Measurements from ENCODE around the gene ADAMTSL2.

The ADAMTSL2 gene

GRCh38 chr9:133576875-133577736, 42.6 kb downstream of the ADAMTSL2 start:
- no peak for DNase-seq

- no peak for DNase-seq
These were observed 43.2 kb downstream of the ADAMTSL2 start for GRCh38 chr9:133577737-133578112.

- DNase-seq, result no peak
These were observed 44.3 kb downstream of the ADAMTSL2 start for GRCh38 chr9:133578524-133579441.

GRCh38 chr9:133579601-133580418, 45.3 kb downstream of the ADAMTSL2 start:
- no peak for DNase-seq

- no peak for DNase-seq
These were observed 45.9 kb downstream of the ADAMTSL2 start for GRCh38 chr9:133580419-133580738.

GRCh38 chr9:133581011-133581410, 46.5 kb downstream of the ADAMTSL2 start:
- no peak for DNase-seq

- no peak for DNase-seq
These were observed 47.2 kb downstream of the ADAMTSL2 start for GRCh38 chr9:133581513-133582343.

GRCh38 chr9:133582501-133583045, 48.1 kb downstream of the ADAMTSL2 start:
- DNase-seq, result no peak

- DNase-seq, result no peak
These were observed 48.6 kb downstream of the ADAMTSL2 start for GRCh38 chr9:133583111-133583510.

- no peak for DNase-seq
These were observed 49.1 kb downstream of the ADAMTSL2 start for GRCh38 chr9:133583586-133583985.

- DNase-seq, result no peak
These were observed 49.7 kb downstream of the ADAMTSL2 start for GRCh38 chr9:133584167-133584558.

GRCh38 chr9:133584559-133585476, 50.3 kb downstream of the ADAMTSL2 start:
- DNase-seq, result no peak

- DNase-seq, result no peak
These were observed 51.2 kb downstream of the ADAMTSL2 start for GRCh38 chr9:133585481-133586351.

GRCh38 chr9:133587051-133587450, 52.5 kb downstream of the ADAMTSL2 start:
- no peak for DNase-seq

GRCh38 chr9:133587466-133587865, 53.0 kb downstream of the ADAMTSL2 start:
- DNase-seq, result no peak

GRCh38 chr9:133589454-133590227, 55.1 kb downstream of the ADAMTSL2 start:
- peak; percentile 34 for DNase-seq

- DNase-seq, result no peak
These were observed 55.8 kb downstream of the ADAMTSL2 start for GRCh38 chr9:133590231-133590855.
